Measurements from ENCODE around the gene GJD4.

Gene GJD4

GRCh38 chr10:35563261-35563891, 41.8 kb upstream of the GJD4 start:
- TF ChIP-seq CTCF (IDR thresholded peaks at IDR 0.05; ENCODE audit: control insufficient read depth, extremely low read depth, insufficient read depth): peak; percentile 99
- peak; percentile 46 for DNase-seq (ENCODE audit: low read depth)

GRCh38 chr10:35564341-35564968, 40.7 kb upstream of the GJD4 start:
- no peak overlapping the region for H3K4me3 ChIP-seq (ENCODE audit: low read depth, low read length)
- no peak for DNase-seq (ENCODE audit: low read depth)
- no peak for TF ChIP-seq CTCF (IDR thresholded peaks at IDR 0.05; ENCODE audit: control insufficient read depth, extremely low read depth, insufficient read depth)

More at GRCh38 chr10:35563261-35563891, 41.8 kb upstream of the GJD4 start:
- no peak overlapping the region for H3K4me3 ChIP-seq (ENCODE audit: low read depth, low read length)

GRCh38 chr10:35565602-35566081, 39.5 kb upstream of the GJD4 start:
- DNase-seq (ENCODE audit: low read depth): no peak
- H3K4me3 ChIP-seq (ENCODE audit: low read depth, low read length): no peak overlapping the region
- no peak for TF ChIP-seq CTCF (IDR thresholded peaks at IDR 0.05; ENCODE audit: control insufficient read depth, extremely low read depth, insufficient read depth)

GRCh38 chr10:35567951-35568350, 37.2 kb upstream of the GJD4 start:
- no peak for TF ChIP-seq CTCF (IDR thresholded peaks at IDR 0.05; ENCODE audit: control insufficient read depth, extremely low read depth, insufficient read depth)
- H3K4me3 ChIP-seq (ENCODE audit: low read depth, low read length): no peak overlapping the region
- DNase-seq (ENCODE audit: low read depth): no peak

GRCh38 chr10:35568483-35569015, 36.6 kb upstream of the GJD4 start:
- TF ChIP-seq CTCF (IDR thresholded peaks at IDR 0.05; ENCODE audit: control insufficient read depth, extremely low read depth, insufficient read depth): no peak
- no peak overlapping the region for H3K4me3 ChIP-seq (ENCODE audit: low read depth, low read length)
- DNase-seq (ENCODE audit: low read depth): no peak

GRCh38 chr10:35569111-35569707, 35.9 kb upstream of the GJD4 start:
- TF ChIP-seq CTCF (IDR thresholded peaks at IDR 0.05; ENCODE audit: control insufficient read depth, extremely low read depth, insufficient read depth): no peak
- DNase-seq (ENCODE audit: low read depth): no peak
- no peak overlapping the region for H3K4me3 ChIP-seq (ENCODE audit: low read depth, low read length)

All from LNCaP clone FGC (cell line).